Activated CD4-positive, alpha-beta T cell treated with anti-CD3 and anti-CD28 coated beads for 36 hours (primary cell): Measurements from ENCODE around the gene MDH2. TPM values are rescaled to one million over a fixed set of nuclear protein-coding genes. Genes with fewer than 3 reads are reported as not detected.
"Not testable (repeated sequence)": the region's sequence is repeated elsewhere in the genome, so short reads cannot be mapped to it uniquely, and the experiment has no call there.

Experiments
- ATAC-seq: fragments of 200-7000 bp; cut with Tn5 transposase; one replicate; pipeline ENCODE4 v1.10.0; 2021; ENCODE audit warnings: mild to moderate bottlenecking, moderate library complexity
- CTCF ChIA-PET: fragments of 350-600 bp; sonication (Branson Sonifier 250); formaldehyde crosslinking; loops from one replicate; lab custom pipeline; 2021; ENCODE audit warnings: antibody characterized with exemption; lab: Charles Lee
- POLR2A ChIA-PET: fragments of 350-600 bp; sonication (Branson Sonifier 250); formaldehyde crosslinking; loops from one replicate; lab custom pipeline; 2021; ENCODE audit warnings: antibody characterized with exemption, inconsistent platforms; lab: Charles Lee
- DNase-seq: peaks from one replicate; pipeline ENCODE4 v3.0.0-alpha.2; 2020
- H3K27ac Mint-ChIP-seq: one replicate; pipeline ENCODE4 v1.8.0; 2021; ENCODE audit warnings: mixed read lengths
- H3K27me3 Mint-ChIP-seq: one replicate; pipeline ENCODE4 v1.8.0; 2021; ENCODE audit warnings: mixed read lengths
- H3K36me3 Mint-ChIP-seq: one replicate; pipeline ENCODE4 v1.8.0; 2021; ENCODE audit warnings: low read depth, mixed read lengths
- H3K4me1 Mint-ChIP-seq: one replicate; pipeline ENCODE4 v1.8.0; 2021; ENCODE audit warnings: mixed read lengths
- H3K4me3 Mint-ChIP-seq: one replicate; pipeline ENCODE4 v1.8.0; 2021; ENCODE audit warnings: mild to moderate bottlenecking, moderate library complexity, mixed read lengths
- H3K9me3 Mint-ChIP-seq: one replicate; pipeline ENCODE4 v1.8.0; 2021; ENCODE audit warnings: low read depth, mixed read lengths
- intact Hi-C, 2 experiments: fragments of 100-400 bp; cut with DNase I in 1 of 2; cut with micrococcal nuclease in 1 of 2; formaldehyde crosslinking; loops; one replicate each; pipeline versions ENCODE4 v1.14.2 to v1.15.1; 2022 to 2024; cut with DNase I, micrococcal nuclease
- total RNA-seq, 2 experiments: library from RNA; stranded (reverse); gene quantifications; one replicate each; pipeline ENCODE4 v1.2.3, GENCODE V29; 2021

The MDH2 gene, protein sequence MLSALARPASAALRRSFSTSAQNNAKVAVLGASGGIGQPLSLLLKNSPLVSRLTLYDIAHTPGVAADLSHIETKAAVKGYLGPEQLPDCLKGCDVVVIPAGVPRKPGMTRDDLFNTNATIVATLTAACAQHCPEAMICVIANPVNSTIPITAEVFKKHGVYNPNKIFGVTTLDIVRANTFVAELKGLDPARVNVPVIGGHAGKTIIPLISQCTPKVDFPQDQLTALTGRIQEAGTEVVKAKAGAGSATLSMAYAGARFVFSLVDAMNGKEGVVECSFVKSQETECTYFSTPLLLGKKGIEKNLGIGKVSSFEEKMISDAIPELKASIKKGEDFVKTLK
- total RNA-seq, result 100 to 1,000 TPM; 257 to 328 TPM

DNA sequence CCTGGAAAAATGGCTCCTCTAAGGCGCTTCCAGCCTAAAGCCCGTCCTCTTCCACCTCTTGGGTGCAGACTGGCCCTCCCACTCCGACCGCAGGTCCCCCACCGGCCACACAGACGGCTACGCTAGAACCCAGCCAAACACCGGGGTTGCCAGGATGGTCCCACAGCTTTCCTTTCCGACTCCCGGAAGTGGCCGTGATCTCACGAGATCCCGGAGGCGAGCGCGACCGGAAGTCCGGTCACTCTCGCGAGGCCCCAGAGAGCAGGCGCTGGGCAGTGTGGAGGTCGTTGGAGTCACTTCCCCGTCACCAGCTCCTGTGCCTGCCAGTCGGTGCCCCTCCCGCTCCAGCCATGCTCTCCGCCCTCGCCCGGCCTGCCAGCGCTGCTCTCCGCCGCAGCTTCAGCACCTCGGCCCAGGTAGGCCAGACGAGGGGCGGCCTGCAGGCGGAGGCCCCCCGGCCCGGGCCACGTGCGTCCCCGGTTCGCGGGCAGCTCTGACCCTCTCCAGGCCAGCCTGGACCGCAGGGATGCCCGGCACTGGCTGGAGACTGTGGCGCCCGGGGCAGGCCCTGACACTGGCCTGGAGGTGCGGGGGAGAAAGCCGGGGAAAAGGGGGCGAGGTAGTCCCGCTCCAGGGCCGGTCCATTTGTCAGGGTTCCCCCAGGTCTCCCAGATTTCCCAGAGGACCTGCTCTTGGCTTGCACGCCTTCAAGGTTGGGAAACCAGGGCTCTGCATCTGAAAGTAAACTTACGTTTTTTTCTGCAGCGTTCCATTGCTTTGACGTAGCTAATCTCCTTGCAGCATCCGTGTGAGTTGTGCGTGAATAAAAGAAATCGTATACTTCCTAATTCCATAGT lies at the start of gene MDH2, which contains the start of gene STYXL1:
MDH2 (plus strand) TSS at position 296 of the 857 bp plus-strand sequence; CDS start at position 351, 55 bp downstream.
STYXL1 (minus strand) TSS at position 190 of the 857 bp plus-strand sequence. CDS start 17,477 bp downstream, outside the sequence.
- H3K36me3 Mint-ChIP-seq, result peaks cover 44% of the 10 kb centered on the region
- intact Hi-C loops, result loop anchor here (1.0 to 10.0 kb wide), 12 partner anchors 39 to 1796 kb away; partner anchors contain the start of genes POR (in 1 of the 2), RFC2 (in 1 of the 2), TMEM120A (in 1 of the 2) and YWHAG (in 1 of the 2)
- CTCF ChIA-PET, result interaction anchor here (0.6 to 1.1 kb wide), 5 partner anchors 28 to 181 kb away, joined by 3 to 5 read pairs (median 4); no protein-coding TSS in a partner anchor

DNA sequence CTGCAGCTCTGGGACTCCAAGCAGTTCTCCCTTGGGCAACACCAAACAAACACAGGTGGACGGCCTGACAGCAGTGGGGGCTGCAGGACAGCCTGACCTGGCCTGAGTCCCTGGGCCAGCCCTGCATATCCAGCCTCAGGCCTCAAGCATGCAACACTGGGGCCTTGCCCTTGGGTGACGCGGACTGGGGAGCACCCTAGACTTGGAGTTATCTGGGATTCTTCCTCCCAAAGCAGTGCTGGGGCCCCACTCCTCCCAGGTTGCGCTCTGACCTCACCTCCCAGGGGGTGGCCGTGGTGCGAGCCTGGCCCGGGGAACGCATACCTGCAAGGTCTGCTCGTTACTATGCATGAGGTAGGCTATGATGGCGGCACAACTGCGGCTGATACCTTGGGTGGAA lies 47.3 kb upstream of the MDH2 start:
- no peak overlapping the region for H3K4me3 Mint-ChIP-seq
- H3K27me3 Mint-ChIP-seq, result no peaks in the 10 kb centered on the region
- intact Hi-C loops, result no loop called here
- POLR2A ChIA-PET, result no interaction called here
- H3K36me3 Mint-ChIP-seq, result peaks cover 40% of the 10 kb centered on the region
- no peak overlapping the region for H3K27ac Mint-ChIP-seq
- ATAC-seq (no peak), DNase-seq (no peak)
- H3K4me1 Mint-ChIP-seq, result peaks cover 18% of the 10 kb centered on the region
- H3K9me3 Mint-ChIP-seq, result no peaks in the 10 kb centered on the region
- CTCF ChIA-PET, result interaction anchor here (0.7 kb wide), 1 partner anchor 187 kb away, joined by 3 read pairs; no protein-coding TSS in a partner anchor

More for the DNA sequence above, at the start of gene MDH2, which contains the start of gene STYXL1:
- ATAC-seq (peak; percentile 96), DNase-seq (peak; percentile 95)
- H3K4me1 Mint-ChIP-seq, result peaks cover 43% of the 10 kb centered on the region
- no peaks in the 10 kb centered on the region for H3K9me3 Mint-ChIP-seq
- H3K27ac Mint-ChIP-seq, result peak within 1 kb of the TSS; percentile 97
- no peaks in the 10 kb centered on the region for H3K27me3 Mint-ChIP-seq
- H3K4me3 Mint-ChIP-seq, result peak within 1 kb of the TSS; percentile 92
- POLR2A ChIA-PET, result interaction anchor here (1.0 kb wide), 1 partner anchor 91 kb away, joined by 3 read pairs; no protein-coding TSS in a partner anchor

DNA sequence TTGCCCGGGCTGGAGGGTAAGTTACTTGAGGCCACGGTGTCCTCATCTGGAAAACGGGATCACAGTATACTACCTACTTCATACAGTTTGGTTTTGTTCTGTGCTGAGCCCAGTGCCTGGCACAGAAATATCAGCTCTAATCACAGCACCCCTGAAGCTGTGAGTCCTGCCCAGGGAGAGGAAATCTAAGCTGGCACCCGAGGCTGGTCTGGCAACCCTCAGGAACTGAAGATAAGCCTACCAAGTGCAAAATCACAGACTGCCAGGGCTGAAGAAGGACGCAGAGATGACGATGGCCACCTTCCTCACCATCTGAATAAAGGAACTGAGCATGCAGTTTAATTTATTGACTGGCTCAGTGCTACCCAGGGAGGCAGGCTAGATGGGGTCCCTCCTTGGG lies 45.8 kb upstream of the MDH2 start:
- ChIA-PET POLR2A (no interaction called here), CTCF (interaction anchor here (2.5 kb wide), 1 partner anchor 18 kb away, joined by 8 read pairs; no protein-coding TSS in a partner anchor)
- peaks cover 11% of the 10 kb centered on the region for H3K4me1 Mint-ChIP-seq
- ATAC-seq (no peak), DNase-seq (no peak)
- no peak overlapping the region for H3K27ac Mint-ChIP-seq
- no peaks in the 10 kb centered on the region for H3K9me3 Mint-ChIP-seq
- intact Hi-C loops, result no loop called here
- no peaks in the 10 kb centered on the region for H3K27me3 Mint-ChIP-seq
- no peak overlapping the region for H3K4me3 Mint-ChIP-seq
- H3K36me3 Mint-ChIP-seq, result peaks cover 37% of the 10 kb centered on the region

DNA sequence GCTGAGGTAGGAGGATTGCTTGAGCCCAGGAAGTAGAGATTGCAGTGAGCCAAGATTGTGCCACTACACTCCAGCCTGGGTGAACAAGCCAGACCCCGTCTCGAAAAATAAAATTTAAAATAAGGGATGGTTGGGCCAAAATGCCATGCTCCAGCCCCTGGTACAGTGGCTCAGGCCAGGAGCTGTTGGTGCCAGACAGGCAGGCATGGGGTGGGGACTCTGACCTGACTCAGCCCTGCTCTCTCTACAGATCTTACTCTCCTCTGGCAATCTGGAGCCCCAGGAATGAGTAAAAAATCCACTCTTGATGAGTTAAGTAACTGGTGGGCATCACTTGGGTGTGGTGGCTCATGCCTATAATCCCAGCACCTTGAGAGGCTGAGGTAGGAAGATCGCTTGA lies 45.1 kb upstream of the MDH2 start:
- H3K4me1 Mint-ChIP-seq, result peaks cover 6% of the 10 kb centered on the region
- no peaks in the 10 kb centered on the region for H3K27me3 Mint-ChIP-seq
- no peaks in the 10 kb centered on the region for H3K9me3 Mint-ChIP-seq
- intact Hi-C loops, result no loop called here
- ATAC-seq (no peak), DNase-seq (no peak)
- no peak overlapping the region for H3K27ac Mint-ChIP-seq
- H3K4me3 Mint-ChIP-seq, result no peak overlapping the region
- ChIA-PET CTCF (interaction anchor here (2.5 kb wide), 1 partner anchor 18 kb away, joined by 8 read pairs; no protein-coding TSS in a partner anchor), POLR2A (no interaction called here)
- H3K36me3 Mint-ChIP-seq, result peaks cover 33% of the 10 kb centered on the region

DNA sequence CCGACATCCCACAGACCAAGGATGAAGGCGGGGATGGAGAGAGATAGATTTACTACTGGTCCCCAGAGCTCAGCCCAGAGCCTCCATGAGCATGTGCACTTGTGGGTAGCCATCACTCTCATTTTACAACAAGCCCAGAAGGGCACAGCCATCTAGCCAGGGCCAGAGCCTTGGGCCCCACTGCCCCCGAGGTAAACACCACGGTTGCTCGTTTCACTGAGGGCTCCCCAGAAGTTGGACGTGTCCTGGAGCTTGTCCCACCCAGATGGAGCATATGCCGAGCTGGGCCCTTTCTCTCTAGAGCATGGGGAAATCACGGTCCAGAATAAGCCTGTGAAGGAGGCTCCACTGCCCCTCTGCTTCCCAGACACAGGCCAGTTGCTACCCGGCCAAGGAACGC lies 44.6 kb upstream of the MDH2 start:
- H3K27me3 Mint-ChIP-seq, result peaks cover 2% of the 10 kb centered on the region
- ChIA-PET POLR2A (no interaction called here), CTCF (interaction anchor here (1.2 to 2.5 kb wide), 2 partner anchors 17 to 444 kb away, joined by 3 to 8 read pairs; no protein-coding TSS in a partner anchor)
- no peaks in the 10 kb centered on the region for H3K9me3 Mint-ChIP-seq
- peaks cover 8% of the 10 kb centered on the region for H3K4me1 Mint-ChIP-seq
- DNase-seq, result no peak
- H3K4me3 Mint-ChIP-seq, result no peak overlapping the region
- ATAC-seq, result no peak
- H3K27ac Mint-ChIP-seq, result no peak overlapping the region
- intact Hi-C loops, result no loop called here
- peaks cover 34% of the 10 kb centered on the region for H3K36me3 Mint-ChIP-seq

DNA sequence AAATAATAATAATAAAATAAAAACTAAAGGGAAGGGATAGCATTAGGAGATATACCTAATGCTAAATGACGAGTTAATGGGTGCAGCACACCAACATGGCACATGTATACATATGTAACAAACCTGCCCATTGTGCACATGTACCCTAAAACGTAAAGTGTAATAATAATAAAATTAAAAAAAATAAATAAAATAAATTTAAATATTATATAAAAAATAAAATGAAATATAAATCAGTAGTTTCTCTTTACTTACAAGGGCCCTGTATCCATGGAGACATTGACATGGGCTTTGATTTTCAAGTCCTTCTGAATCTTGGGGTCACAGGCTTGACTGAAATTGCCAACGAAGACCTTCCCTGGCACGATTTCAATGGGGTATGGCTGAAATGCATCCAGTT lies 42.9 kb upstream of the MDH2 start:
- H3K4me3 Mint-ChIP-seq, ATAC-seq, H3K27me3 Mint-ChIP-seq, DNase-seq, H3K27ac Mint-ChIP-seq, POLR2A ChIA-PET, H3K9me3 Mint-ChIP-seq: not testable (repeated sequence)
- intact Hi-C loops, result loop anchor here in 1 of 2 experiments (5.0 kb wide), 2 partner anchors 128 to 228 kb away; partner anchors contain the start of gene RHBDD2
- H3K36me3 Mint-ChIP-seq, result peaks cover 27% of the 10 kb centered on the region
- CTCF ChIA-PET, result interaction anchor here (0.6 to 0.8 kb wide), 2 partner anchors 14 to 28 kb away, joined by 3 read pairs; no protein-coding TSS in a partner anchor
- H3K4me1 Mint-ChIP-seq, result peaks cover 20% of the 10 kb centered on the region

DNA sequence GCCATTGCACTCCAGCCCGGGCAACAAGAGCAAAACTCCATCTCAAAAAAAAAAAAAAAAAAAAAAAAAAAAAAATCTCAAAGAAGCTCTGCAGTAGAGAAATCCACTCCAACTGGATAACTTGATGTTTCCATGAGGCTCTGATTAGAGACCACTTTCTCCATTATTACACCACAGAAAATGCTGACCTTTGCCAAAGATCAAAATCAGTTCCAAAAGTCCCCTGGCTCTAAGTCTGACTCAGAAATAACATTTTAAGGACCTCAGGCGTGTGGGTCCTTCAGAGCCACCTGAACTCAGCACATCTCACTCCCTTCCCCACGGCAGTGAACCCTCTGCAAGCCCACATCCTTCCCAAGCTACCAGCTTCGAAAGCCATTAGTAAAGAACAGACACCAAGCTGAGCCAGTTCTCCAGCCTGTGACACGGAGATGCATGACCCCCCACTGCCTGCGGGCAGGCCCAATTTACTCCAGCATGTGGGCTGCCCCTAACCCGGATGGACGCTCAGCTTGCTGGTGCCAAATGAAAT lies 39.7 kb upstream of the MDH2 start:
- H3K4me3 Mint-ChIP-seq, result peak overlapping the region; percentile 21

DNA sequence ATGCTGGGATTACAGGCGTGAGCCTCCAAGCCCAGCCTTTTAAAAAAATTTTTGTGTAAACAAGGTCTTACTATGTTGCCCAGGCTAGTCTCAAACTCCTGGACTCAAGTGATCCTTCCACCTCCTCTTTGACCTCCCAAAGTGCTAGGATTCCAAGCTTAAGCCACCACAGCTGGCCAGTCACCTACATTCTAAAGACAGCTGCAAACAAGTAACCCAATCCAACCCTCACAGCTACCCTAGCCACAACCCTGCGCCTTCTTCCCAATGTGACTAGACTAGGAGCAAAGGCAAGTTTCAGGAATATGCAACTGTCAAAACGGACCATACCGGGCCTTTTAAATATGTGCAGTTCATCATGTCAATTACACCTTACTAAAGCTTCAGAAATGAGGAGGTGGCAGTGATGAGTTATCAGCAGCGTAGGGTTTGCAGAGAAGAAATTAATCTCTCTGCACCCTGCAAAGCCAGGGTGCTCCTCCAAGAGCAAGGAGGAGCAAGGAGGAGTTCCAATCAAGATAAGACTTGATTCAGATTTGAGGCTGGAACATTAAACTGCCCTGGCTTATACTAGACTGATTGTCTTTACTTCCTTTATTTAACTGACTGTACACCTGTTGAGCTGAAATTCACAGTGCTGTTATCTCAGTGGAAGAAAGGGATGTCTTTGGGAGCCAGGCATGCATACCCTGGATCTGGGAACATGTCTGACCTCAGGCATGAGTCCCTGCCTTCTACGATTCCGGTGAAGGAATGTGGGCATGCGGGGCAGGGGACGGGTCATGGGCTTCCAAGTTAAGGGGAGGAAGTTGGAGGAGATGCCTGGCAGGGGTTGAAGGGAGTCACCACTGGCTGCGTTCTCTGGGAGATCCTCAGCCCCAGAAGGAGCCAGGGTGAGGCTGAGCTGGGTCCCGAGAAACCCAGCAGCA lies 38.0 kb upstream of the MDH2 start:
- no peaks in the 10 kb centered on the region for H3K9me3 Mint-ChIP-seq
- H3K36me3 Mint-ChIP-seq, result peaks cover 37% of the 10 kb centered on the region
- peak overlapping the region; percentile 12 for H3K27ac Mint-ChIP-seq
- peaks cover 3% of the 10 kb centered on the region for H3K27me3 Mint-ChIP-seq
- peaks cover 34% of the 10 kb centered on the region for H3K4me1 Mint-ChIP-seq
- ChIA-PET POLR2A (interaction anchor here (1.0 kb wide), 2 partner anchors 12 to 94 kb away, joined by 3 read pairs; no protein-coding TSS in a partner anchor), CTCF (interaction anchor here (0.7 to 5.3 kb wide), 4 partner anchors 10 to 150 kb away, joined by 3 to 29 read pairs (median 3); no protein-coding TSS in a partner anchor)
- no peak overlapping the region for H3K4me3 Mint-ChIP-seq
- intact Hi-C loops, result loop anchor here (1.0 to 5.0 kb wide), 9 partner anchors 16 to 308 kb away; partner anchors contain the start of genes RHBDD2 (in 2 of the 2), TMEM120A (in 2 of the 2), MDH2 (in 1 of the 2) and POR (in 1 of the 2)
- ATAC-seq, result no peak
- no peak for DNase-seq

More for the DNA sequence above, 39.7 kb upstream of the MDH2 start:
- H3K27ac Mint-ChIP-seq, result no peak overlapping the region
- POLR2A ChIA-PET, result interaction anchor here (0.7 kb wide), 1 partner anchor 65 kb away, joined by 3 read pairs; no protein-coding TSS in a partner anchor
- H3K27me3 Mint-ChIP-seq, result peaks cover 3% of the 10 kb centered on the region
- peak; percentile 34 for ATAC-seq
- CTCF ChIA-PET, result interaction anchor here (1.0 to 5.3 kb wide), 2 partner anchors 12 kb away, joined by 4 to 29 read pairs; no protein-coding TSS in a partner anchor
- peaks cover 38% of the 10 kb centered on the region for H3K36me3 Mint-ChIP-seq
- DNase-seq, result peak; percentile 35
- intact Hi-C loops, result loop anchor here (2.0 to 5.0 kb wide), 4 partner anchors 41 to 231 kb away; partner anchors contain the start of genes MDH2 (in 1 of the 2) and RHBDD2 (in 1 of the 2)
- H3K4me1 Mint-ChIP-seq, result peaks cover 34% of the 10 kb centered on the region
- H3K9me3 Mint-ChIP-seq, result no peaks in the 10 kb centered on the region

DNA sequence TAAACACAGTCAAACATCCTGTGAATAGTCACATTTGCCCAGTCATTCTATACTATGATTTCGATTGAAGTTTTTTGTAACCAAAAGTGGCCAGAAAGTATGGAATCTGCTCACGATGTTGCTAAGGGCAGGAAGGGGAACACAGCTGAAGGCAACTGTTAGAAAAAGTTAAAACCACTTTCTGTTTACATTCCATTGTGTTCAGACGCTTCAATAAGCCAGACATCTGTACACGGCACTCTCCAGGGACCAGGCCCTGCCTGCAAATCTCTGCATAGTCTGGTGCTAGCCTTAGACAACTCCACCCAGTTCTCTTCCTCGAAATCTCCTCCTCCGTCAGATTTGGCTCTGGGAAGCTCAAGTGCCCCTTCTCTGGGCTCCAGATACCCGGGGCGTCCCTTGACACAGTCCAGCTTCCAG lies 36.5 kb upstream of the MDH2 start:
- Mint-ChIP-seq H3K4me1 (peaks cover 34% of the 10 kb centered on the region), H3K4me3 (no peak overlapping the region), H3K9me3 (no peaks in the 10 kb centered on the region), H3K27ac (no peak overlapping the region), H3K27me3 (peaks cover 3% of the 10 kb centered on the region), H3K36me3 (peaks cover 38% of the 10 kb centered on the region)
- POLR2A ChIA-PET, result interaction anchor here (0.6 kb wide), 1 partner anchor 95 kb away, joined by 3 read pairs; no protein-coding TSS in a partner anchor
- ATAC-seq (no peak), DNase-seq (no peak)
- CTCF ChIA-PET, result interaction anchor here (0.6 to 5.3 kb wide), 2 partner anchors 9 to 256 kb away, joined by 3 to 29 read pairs; no protein-coding TSS in a partner anchor
- intact Hi-C loops, result no loop called here
